Hepatocyte (in vitro differentiated cells): ENCODE results near the gene HIVEP1.

Experiments
- EZH2 ChIP-seq: fragments of 200-600 bp; sonication (generic); IDR thresholded peaks from 2 replicates; pipeline ENCODE4 v1.6.1; 2016; ENCODE audit warnings: antibody characterized with exemption, mild to moderate bottlenecking, borderline replicate concordance
- EZH2phosphoT487 ChIP-seq: fragments of 200-600 bp; sonication (generic); IDR thresholded peaks from one replicate; pipeline ENCODE4 v1.6.1; 2018; ENCODE audit warnings: antibody characterized with exemption, mild to moderate bottlenecking, low read depth, moderate library complexity; ENCODE audit not compliant: unreplicated experiment, severe bottlenecking
- TF ChIP-seq, protein P1 (sequence below): fragments of 200-600 bp; sonication (generic); IDR thresholded peaks from 2 replicates; pipeline ENCODE4 v1.5.1; 2016; ENCODE audit warnings: antibody characterized with exemption, mild to moderate bottlenecking; ENCODE audit not compliant: poor library complexity

- TF ChIP-seq, protein P1, sequence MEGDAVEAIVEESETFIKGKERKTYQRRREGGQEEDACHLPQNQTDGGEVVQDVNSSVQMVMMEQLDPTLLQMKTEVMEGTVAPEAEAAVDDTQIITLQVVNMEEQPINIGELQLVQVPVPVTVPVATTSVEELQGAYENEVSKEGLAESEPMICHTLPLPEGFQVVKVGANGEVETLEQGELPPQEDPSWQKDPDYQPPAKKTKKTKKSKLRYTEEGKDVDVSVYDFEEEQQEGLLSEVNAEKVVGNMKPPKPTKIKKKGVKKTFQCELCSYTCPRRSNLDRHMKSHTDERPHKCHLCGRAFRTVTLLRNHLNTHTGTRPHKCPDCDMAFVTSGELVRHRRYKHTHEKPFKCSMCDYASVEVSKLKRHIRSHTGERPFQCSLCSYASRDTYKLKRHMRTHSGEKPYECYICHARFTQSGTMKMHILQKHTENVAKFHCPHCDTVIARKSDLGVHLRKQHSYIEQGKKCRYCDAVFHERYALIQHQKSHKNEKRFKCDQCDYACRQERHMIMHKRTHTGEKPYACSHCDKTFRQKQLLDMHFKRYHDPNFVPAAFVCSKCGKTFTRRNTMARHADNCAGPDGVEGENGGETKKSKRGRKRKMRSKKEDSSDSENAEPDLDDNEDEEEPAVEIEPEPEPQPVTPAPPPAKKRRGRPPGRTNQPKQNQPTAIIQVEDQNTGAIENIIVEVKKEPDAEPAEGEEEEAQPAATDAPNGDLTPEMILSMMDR, result no peak
- no peak for TF ChIP-seq EZH2
- TF ChIP-seq EZH2phosphoT487, result no peak
Measured at GRCh38 chr6:12099623-12100338, 87.7 kb downstream of the HIVEP1 start.
